GM18507 (cell line): ENCODE data around the gene CFAP65.

Source experiments
- DNase-seq: peaks from one replicate; pipeline ENCODE4 v3.0.0; 2011; ENCODE audit warnings: low read depth; ENCODE audit not compliant: insufficient read length; ENCODE audit errors: extremely low spot score
- FAIRE-seq: peaks from 2 replicates; lab custom pipeline; 2011; peaks lifted over from hg19 to GRCh38; lab: Jason Lieb, UNC

The CFAP65 gene

GRCh38 chr2:219037783-219038499 is 3.4 kb downstream of the CFAP65 start:
- DNase-seq (no peak), FAIRE-seq (no peak)

GRCh38 chr2:219035942-219036341 is 5.4 kb downstream of the CFAP65 start:
- DNase-seq (no peak), FAIRE-seq (no peak)

- DNase-seq: no peak
- FAIRE-seq: no peak
Measured at GRCh38 chr2:219034823-219035222, 6.5 kb downstream of the CFAP65 start.

- FAIRE-seq: no peak
Measured at GRCh38 chr2:219032051-219032745, 9.1 kb downstream of the CFAP65 start.

GRCh38 chr2:219031005-219031738 is 10.1 kb downstream of the CFAP65 start:
- FAIRE-seq (no peak), DNase-seq (no peak)

More at GRCh38 chr2:219032051-219032745, 9.1 kb downstream of the CFAP65 start:
- no peak for DNase-seq

- DNase-seq (no peak), FAIRE-seq (no peak)
Measured at GRCh38 chr2:219030177-219030940, 11.0 kb downstream of the CFAP65 start.

GRCh38 chr2:219029829-219030165 is 11.5 kb downstream of the CFAP65 start:
- peak; percentile 89 for FAIRE-seq
- peak; percentile 64 for DNase-seq

GRCh38 chr2:219028996-219029828 is 12.1 kb downstream of the CFAP65 start:
- no peak for FAIRE-seq
- no peak for DNase-seq

GRCh38 chr2:219028141-219028540 is 13.2 kb downstream of the CFAP65 start:
- no peak for FAIRE-seq
- DNase-seq: no peak

GRCh38 chr2:219027511-219028055 is 13.7 kb downstream of the CFAP65 start:
- DNase-seq: no peak
- no peak for FAIRE-seq

- DNase-seq (no peak), FAIRE-seq (no peak)
Measured at GRCh38 chr2:219026946-219027345, 14.4 kb downstream of the CFAP65 start.

GRCh38 chr2:219025637-219026585 is 15.4 kb downstream of the CFAP65 start:
- FAIRE-seq (no peak), DNase-seq (no peak)

GRCh38 chr2:219024059-219024458 is 17.3 kb downstream of the CFAP65 start:
- DNase-seq (no peak), FAIRE-seq (no peak)

- no peak for FAIRE-seq
- DNase-seq: no peak
Measured at GRCh38 chr2:219023045-219023605, 18.2 kb downstream of the CFAP65 start.

GRCh38 chr2:219022616-219023015 is 18.7 kb downstream of the CFAP65 start:
- FAIRE-seq: no peak
- no peak for DNase-seq

- DNase-seq (no peak), FAIRE-seq (no peak)
Measured at GRCh38 chr2:219022041-219022440, 19.3 kb downstream of the CFAP65 start.

- DNase-seq (no peak), FAIRE-seq (no peak)
Measured at GRCh38 chr2:219021591-219021990, 19.7 kb downstream of the CFAP65 start.
